ENCODE results near the gene MACROD2.

The MACROD2 gene

DNA sequence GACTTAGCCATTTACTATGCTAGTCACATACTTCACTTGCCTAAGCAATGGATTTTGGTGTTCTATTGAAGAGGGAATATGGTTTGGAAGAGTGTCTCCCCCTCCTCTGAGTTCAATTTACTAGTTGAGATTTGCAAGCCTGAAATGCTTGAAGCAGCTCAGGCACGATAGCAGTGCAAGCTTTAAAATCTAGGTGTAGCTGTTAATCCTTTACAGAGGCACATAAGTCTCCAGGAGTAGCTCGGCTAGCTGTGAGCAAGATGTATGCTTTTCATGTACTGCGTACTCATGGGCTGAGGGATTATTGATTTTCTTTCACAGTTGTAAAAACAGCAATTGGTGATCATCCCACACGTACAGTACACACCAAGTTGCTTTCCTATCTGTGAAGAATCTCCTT, 341.4 kb downstream of the MACROD2 start:
- no peak for DNase-seq (ENCODE audit: low read depth)

DNA sequence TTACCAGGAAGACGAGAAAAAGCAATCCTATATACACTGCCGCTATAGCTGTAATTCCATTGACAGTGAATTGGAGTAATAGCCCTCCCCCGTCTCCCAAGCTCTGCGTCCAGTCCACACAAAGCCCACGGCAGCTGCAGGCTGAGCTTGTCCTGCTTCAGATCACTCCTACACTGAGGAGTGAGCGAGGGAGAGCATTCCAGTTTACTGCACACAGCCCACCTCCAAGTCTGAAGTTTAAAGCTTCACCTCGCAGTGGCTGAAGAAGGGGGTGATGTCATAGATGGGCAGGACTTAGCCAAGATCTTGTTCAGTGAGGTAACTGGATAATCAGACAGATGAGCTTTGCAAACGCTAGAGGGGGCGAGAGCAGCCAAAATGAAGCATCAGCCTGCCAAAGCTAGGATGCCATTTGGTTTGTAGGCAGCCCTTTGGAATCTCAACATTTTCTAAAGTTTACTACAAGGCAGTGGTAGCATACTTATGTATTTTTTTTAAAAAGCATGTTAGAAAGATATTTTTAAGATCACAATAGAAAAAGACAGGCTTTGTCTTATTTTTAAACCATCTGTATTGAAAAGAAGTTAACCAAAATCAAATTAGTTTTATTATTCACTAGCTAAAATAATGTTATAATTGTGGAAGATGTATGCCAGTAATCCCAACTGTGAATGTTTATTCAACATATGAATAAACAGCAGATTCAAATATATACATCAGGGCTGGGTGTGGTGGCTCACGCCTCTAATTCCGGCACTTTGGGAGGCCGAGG, 342.3 kb downstream of the MACROD2 start, which contains the start of gene FLRT3:
FLRT3 (minus strand) TSS at position 213 of the 772 bp plus-strand sequence. CDS start 10,106 bp downstream, outside the sequence.
- no peak for DNase-seq (ENCODE audit: low read depth)

DNA sequence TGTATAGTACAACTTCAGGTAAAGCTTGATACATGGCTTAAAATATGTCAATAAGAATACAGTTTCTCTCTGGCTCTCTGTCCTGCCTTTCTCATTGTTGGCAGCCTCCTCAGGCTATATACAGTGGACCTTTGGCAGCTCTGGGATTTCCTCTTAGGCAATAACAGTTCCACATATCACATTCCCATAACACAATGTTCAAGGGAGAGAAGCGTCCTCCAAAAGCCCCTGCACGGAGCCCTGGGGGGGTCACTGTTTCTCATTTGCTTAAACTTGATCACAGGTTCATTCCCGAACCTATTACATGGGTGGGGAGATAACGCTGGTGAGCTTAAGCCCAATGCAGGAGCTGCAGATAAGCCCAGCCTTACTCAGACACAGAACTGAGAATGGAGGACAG, 346.5 kb downstream of the MACROD2 start:
- DNase-seq (ENCODE audit: low read depth) = no peak

DNA sequence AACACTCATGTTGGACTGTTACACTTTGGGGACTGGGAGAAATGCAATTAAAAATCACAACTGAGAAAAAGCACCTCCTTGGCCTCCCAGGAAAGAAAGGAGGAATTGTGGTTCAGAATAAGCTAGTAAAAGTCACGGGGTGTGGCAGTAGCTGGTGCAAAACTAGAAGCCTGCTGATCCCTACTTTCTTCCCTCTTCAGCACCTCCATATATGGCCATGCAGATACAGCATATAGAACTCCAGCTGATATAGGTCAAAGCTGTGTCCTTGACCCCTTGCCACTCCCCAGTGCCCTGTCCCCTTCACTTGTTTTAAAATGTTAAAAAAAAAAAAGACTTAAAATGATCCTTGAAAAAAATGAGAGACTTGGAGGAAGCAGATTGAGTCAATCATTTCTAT, 347.6 kb downstream of the MACROD2 start:
- DNase-seq (ENCODE audit: low read depth) = no peak

DNA sequence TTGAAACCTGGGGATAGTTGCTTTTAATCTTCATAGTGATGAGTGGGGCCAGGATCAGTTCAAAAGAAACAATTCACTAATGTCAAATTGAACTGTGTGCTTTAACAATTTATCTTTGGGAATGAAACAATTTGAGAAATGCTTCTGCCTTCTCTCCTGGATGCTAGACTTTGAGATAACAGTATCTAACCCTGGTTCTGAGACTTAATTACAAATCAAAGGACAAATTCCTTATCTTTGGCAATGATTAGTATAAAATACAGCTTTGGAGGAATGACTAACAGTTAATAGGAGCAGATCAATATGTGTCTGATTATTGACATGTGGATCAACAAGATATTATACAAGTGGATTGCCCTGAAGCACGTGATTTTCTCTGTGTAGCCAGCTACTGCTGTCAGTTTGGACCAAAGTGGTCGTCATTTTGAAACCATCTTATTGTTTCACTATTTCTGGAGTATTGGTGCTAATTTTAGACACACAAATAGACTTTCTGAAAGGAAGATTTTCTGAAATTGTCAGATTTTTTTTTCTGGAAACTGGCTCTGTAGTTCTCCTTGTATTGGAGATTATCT, 348.3 kb downstream of the MACROD2 start:
- no peak for DNase-seq (ENCODE audit: low read depth)

DNA sequence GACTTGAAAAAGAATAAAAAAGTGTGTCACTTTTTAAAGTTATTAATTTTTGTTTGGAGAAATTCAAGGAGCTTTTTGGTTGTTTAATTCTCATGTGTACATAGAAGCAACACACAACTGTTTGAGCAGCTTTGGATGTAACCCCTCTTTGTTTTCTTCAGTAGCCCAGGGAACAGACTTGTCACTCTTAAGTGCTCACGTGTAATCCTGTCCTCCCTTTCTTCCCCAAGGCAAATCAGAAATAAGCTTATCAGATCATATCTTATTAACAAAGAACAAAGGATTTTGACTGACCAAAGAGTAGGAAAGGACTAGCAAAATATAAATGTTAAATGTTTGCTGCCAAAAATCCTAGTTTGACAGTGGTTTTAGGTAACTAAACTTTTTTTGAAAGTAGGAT, 349.4 kb downstream of the MACROD2 start:
- DNase-seq (ENCODE audit: low read depth) = no peak

DNA sequence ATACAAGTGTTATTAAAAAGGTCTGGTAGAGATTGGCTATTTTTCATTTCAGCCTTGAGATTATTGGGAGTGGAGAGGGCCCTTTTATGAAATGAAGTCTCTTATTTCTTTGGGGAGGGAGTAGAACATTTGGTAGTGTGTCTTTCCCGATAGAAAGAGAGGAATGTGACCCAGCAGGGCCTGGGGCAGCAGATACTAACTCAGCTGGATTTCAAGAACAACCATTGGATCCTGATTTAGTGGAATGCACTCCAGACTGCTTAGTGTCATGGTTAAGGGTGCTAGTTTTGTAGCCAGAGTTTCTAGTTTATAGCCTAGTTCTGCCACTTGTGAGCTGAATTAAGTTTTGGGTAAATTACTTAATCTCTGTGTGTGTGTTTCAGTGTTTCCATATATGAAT, 360.5 kb downstream of the MACROD2 start:
- DNase-seq (ENCODE audit: low read depth) = no peak

DNA sequence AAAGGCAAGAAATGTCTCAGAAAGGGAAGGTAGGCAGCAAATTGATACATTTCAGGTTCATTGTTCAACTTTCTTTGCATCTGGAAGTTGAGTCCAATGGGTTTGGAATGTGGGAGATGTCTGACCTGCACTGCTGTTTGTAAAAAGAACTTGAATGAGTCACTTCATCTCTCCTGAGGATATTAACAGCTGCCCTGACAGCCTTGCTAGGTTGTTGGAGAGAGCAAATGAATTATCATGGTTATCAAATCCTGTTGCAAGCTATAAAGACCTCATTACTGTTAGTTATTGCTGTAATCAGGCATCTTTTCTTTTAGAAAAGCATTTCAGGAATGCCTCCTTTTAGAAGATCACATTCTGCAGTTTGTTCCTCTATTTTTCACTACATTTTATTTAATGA, 365.1 kb downstream of the MACROD2 start:
- no peak for DNase-seq (ENCODE audit: low read depth)

DNA sequence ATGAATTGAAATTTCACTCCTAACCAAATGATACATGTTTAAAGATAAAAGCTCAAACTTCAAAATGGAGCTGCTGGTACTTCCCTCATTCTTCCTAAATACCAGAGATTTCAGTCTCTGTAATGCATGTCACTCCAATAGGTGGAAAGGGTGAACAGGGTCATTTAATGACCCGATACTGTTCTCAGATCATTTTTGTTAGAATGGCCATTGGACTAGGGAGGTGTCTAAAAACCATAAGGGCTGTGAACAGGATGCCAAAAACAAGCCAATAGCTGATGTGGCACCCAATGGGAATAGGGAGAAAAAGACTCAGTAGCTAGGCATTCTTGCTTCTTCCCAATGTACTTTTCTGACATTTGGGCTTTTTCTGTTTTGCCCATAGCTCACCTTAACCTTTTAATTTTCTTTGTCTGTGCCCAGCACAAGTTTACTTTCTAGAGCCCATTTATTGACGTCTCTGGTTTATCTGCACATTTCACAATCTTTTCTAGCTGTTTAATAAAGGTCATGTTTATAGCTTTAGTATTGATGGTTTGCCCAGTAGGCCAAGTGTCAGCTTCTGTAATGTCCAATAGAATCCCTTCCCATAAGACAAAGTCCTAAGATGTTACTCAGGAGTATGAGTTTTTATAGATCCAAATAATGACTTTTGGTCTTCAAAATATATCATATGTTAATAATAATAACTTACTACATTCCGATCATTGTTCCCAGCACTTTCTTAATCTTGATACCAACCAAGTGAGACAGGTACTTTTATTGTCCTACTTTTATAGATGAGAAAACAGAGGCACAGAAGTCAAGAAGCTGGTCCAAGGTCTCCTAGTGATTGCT, 366.4 kb downstream of the MACROD2 start:
- DNase-seq (ENCODE audit: low read depth) = no peak

DNA sequence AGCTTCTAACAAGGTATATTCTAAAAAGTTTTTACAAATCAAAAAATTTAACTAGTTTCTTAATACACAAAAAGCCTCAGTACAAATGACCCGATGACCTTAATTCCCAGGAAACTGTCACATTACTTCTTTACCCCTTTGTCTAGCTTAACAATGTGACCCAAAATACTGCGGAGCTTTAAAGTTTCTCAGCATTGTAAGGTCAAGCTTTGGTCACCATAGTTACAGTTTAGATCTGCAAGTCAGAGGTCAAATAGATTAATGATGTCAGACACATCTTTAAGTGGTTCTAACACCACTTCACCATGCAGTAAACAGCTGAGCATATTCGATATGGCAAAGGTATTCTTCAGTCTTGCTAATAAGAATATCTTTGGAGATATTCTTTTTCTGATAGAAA, 378.9 kb downstream of the MACROD2 start:
- DNase-seq (ENCODE audit: low read depth) = no peak

DNA sequence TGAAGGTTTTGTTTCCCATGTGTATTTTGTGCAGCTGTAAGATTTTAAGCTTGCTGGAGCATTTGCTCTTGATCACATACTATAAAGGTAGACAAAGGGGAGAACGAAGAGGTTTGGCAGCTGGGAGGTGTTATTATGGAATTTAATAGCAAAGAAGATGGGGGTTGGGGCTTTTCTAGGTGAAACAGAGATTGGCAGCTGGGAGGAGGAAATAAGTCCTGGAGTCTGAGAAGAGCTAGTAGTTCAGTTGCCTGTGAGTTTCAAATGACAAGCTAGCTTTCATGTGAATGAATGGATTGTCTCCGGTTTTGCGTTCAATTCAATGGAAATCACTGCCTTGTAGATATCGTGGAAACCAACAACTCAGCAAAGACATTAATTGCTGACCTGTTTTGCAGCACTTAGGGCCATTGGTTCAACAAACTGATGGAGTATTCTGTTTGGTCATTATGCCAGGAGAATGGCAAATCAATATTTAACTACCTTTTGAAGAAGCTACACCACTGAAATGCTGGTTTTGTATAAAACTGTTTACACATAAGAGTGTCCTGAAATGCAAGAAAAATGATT, 380.2 kb downstream of the MACROD2 start:
- no peak for DNase-seq (ENCODE audit: low read depth)

DNA sequence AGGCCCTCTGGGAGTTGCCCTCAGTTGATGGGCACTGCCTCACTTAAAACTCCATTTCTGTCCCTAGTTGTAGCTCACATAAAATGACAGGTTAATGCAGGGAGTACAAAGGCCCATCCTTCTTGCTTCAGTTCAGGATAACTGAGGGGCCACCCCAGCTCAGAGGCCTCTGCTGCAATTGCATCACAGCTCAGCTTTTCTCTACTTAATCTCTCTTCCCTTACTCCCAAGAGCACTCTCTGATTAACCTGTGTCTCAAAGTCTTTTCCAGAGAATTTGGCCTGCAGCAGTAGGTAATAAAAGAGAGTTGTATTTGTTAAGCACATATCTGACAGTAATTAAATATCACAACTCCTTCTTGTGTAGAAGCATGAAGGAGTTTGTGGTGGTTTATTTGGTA, 383.0 kb downstream of the MACROD2 start:
- no peak for DNase-seq (ENCODE audit: low read depth)

DNA sequence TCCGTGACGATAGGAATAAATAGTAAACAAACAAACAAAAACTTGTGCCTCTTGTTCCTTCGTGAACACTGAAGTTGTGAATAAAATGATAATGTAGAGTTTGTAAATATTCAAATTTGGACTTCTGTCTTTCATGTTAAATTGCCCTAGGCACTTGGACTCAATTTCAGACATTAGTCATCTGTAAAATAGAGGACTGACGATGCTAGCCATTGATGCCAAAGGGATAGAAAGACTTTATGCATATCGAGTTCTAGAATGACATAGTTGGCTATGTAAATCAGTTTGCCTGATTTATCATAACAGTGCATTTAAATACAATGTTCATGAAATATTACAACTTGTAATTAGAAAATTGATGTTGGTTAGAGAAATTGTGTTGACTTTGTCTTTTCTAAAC, 388.0 kb downstream of the MACROD2 start:
- DNase-seq (ENCODE audit: low read depth) = no peak

DNA sequence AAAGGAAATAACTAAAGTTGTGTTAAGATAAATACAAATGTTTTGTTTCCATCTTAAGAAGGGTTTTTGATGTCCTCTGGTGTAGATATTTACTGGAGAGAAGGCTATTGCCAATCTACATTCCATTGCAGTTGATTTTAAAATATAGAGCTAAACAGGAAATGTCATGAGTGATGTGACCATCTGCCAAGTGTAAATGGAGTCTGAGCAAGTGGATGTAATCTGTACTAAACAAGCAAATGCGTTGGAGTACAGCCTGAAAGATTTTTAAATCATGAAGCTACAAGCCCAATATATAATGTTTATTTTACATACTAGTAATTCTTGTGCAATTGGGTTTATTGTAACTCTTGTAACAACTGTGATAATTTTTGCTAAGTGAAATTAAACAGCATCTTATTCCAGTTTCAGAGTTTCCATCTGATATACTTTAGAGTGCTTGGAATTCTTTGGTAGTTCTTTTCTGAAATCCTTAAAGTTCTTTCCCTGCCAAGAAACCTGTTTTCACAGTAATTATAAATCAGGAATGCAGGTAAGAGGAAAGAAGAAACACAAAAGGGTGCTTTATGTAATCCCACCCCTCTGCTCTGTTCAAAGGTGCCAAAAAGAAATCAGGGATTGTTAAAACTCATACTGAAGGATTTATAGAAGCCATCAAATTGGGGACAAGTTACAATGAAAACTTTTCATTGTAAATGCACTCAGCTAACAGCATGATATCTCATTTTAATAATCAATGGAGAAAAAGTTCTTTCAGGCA, 389.3 kb downstream of the MACROD2 start:
- no peak for DNase-seq (ENCODE audit: low read depth)

DNA sequence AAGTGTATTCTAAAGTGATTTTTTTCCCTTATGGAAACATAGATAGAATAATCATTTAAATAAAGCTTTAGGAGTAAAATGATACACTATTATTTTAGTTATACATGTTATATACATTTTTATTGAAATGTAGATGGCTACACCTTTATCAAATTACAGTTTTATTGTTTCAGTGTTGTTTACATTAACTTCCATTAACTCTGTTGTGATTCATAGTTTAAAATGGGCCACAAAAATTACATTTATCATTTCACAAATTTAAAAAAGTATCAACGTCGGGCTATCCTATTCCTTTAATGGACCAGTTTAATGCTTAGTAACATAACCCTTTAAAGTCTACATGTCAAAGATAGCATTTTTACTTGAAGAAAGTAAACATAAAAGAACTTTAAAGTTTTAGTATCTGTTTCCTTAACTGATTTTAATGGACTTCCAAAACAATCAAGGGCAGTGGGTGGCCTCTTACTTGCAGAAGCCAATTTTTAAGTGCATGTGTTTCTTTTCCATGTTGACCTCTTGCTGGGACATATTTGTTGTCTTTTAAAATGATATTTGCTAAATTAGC, 389.9 kb downstream of the MACROD2 start:
- no peak for DNase-seq (ENCODE audit: low read depth)

DNA sequence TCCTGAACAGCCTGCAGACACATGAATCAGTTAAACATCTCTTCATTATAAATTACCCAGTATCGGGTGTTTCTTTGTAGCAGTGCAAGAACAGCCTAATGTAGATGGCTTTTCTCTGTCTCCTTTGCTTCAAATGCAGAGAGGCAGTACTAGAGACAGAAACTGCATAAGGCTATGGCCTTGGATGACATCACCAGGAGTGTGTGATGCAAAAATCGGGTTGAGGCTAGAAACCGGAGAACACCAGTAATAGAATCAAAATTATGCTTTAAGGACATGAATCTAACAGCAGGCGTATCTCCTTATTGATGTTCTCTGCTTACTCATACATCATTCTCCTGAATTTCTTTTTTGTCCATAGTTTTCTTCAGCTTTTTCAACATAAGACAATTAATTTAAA, 391.4 kb downstream of the MACROD2 start:
- no peak for DNase-seq (ENCODE audit: low read depth)

DNA sequence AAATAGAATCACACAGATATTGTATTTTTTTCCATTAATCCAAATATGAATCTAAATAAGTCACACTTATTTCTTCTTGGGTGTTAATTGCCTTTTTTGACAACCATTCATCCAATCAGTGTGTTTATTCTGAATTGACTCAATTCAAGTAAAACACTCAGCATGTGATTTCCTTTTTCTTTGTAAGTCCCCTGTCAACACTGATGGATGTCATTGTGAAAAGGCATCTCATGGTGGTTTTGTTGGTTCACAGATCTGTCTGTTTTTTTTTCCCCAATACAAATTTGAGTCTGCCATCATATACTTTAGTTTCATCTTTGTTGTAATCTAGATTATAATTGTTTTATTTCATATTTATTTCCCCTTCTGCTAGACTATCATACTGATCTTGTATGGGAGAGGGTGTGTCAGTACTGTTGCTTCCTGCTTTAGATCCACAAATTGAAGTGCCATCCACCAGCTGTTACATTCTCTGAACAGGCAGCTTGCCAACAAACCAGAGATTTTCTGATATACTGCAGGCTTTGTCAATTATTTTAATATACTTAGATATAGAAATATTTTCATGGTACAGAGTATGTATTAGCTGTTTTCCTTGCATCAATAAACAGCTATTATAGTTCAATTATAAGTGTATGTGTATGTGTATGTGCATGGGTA, 406.3 kb downstream of the MACROD2 start:
- no peak for DNase-seq (ENCODE audit: low read depth)

DNA sequence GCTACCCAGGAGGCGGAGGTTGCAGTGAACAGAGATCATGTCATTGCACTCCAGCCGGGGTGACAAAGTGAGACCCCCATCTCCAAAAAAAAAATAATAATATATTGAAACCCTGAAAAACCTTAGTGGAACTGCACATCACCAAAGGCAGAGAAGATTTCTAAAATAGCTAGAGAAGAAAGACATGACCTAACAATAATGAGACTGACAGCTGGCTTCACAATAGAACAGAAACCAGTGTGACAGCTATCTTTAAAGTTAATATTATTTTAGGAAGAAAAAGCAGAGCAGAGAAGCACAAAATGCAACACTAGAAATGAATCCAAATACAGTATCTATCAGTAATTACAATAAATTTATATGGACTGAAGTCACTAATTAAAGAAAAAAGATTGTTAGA, 409.2 kb downstream of the MACROD2 start:
- DNase-seq (ENCODE audit: low read depth) = no peak

DNA sequence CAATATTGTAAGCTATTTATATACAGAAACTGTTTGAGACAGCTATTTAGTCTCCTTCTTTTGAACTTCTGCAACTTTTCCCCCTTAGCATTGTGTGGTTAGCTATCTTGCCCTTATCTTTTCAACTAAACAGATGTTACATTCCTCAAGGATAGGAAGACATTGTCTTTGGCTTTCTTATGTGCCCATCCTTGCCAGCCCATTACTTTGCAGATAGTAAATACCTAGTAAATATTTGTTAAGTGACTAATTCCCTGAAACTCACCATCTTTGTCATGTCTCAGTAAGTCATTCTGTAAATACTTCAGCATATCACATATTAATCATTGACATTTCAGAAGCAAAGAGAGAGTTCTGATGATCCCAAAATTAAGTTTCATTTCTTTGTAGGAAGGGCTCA, 411.2 kb downstream of the MACROD2 start:
- DNase-seq (ENCODE audit: low read depth) = no peak

DNA sequence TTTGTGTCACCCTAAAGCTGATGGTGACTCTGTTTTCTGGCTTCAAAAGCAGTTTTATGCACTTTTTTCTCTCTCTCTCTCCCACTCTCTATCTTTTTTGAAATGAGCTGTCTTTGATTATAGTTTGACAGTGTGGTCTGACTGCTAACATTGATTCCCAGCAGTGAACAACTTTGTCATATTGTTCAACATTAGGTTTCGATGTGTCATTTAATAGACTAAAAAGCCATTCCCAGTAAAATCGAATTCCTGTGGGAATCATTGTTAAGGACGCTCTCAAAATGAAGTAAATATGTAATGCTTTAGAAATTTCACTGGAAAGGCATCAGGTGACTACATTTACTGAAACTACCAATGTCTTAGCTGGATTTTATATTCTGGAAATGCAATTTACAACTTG, 412.0 kb downstream of the MACROD2 start:
- DNase-seq (ENCODE audit: low read depth) = no peak

Measured in activated T-helper 1 cell treated with Interleukin-2 at 50 U/mL for 16 hours (primary cell).